H1 (cell line): ENCODE measurements around the gene CEP68. TPM values are rescaled to one million over a fixed set of nuclear protein-coding genes. Genes with fewer than 3 reads are reported as not detected.

Source experiments
- BRCA1 ChIP-seq: IDR thresholded peaks from 2 replicates; pipeline ENCODE4 v1.6.1; 2012; ENCODE audit warnings: low read depth, low read length, improper control_type of control experiment
- CHD1 ChIP-seq: IDR thresholded peaks from 2 replicates; pipeline ENCODE4 v1.6.1; 2012; ENCODE audit warnings: low read depth, low read length, improper control_type of control experiment
- CHD2 ChIP-seq: IDR thresholded peaks from 2 replicates; pipeline ENCODE4 v1.6.1; 2012; ENCODE audit warnings: low read length, improper control_type of control experiment
- NRF1 ChIP-seq: IDR thresholded peaks from 2 replicates; pipeline ENCODE4 v1.6.1; 2011; ENCODE audit warnings: mild to moderate bottlenecking, low read depth, low read length, improper control_type of control experiment
- POLR2A ChIP-seq, 2 experiments: IDR thresholded peaks; 1 replicate in 1 of 2; 2 replicates in 1 of 2; pipeline ENCODE4 v1.6.1; 2011; ENCODE audit warnings: low read depth in 2 of 2, low read length in 2 of 2, mild to moderate bottlenecking in 2 of 2; ENCODE audit errors: control extremely low read depth in 1 of 2
- RBBP5 ChIP-seq: IDR thresholded peaks from 2 replicates; pipeline ENCODE4 v1.7.1; 2012; ENCODE audit warnings: low read depth, mild to moderate bottlenecking, inconsistent platforms, low read length, moderate library complexity, borderline replicate concordance
- SP2 ChIP-seq: IDR thresholded peaks from 2 replicates; pipeline ENCODE4 v1.6.1; 2012; ENCODE audit warnings: mild to moderate bottlenecking, low read length, inconsistent platforms
- SUZ12 ChIP-seq: fragments of 200-600 bp; sonication (generic); IDR thresholded peaks from 2 replicates; pipeline ENCODE4 v1.6.1; 2012; ENCODE audit warnings: mild to moderate bottlenecking, inconsistent platforms, low read length, moderate library complexity, mixed read lengths
- ZNF274 ChIP-seq: IDR thresholded peaks from 2 replicates; pipeline ENCODE4 v1.7.0; 2012; ENCODE audit warnings: low read length, borderline replicate concordance; ENCODE audit errors: extremely low read depth
- polyA plus RNA-seq, 7 experiments: library from polyadenylated mRNA; depleted of rRNA in 3 of 7; stranded (reverse) in 5 of 7; unstranded in 2 of 7; fragments of >200 nt in 5 of 7; fragments of 200-250 nt in 2 of 7; gene quantifications; 1 replicate in 5 of 7; 2 replicates in 1 of 7; 4 replicates in 1 of 7; pipeline versions ENCODE4 v1.2.1 to v1.2.3, GENCODE V29; 2011 to 2013; ENCODE audit warnings: missing spikeins in 2 of 7, mixed read lengths in 2 of 7
- total RNA-seq: library from RNA; stranded (reverse); fragmentation: NEBNext Ultra II Directional; extraction: Animal tissue kit (Norgen Biotek cat#: 25700); gene quantifications from 2 replicates; pipeline ENCODE4 v1.2.1, GENCODE V29; 2021
- TF ChIP-seq, protein P1 (sequence below): fragments of 300-600 bp; sonication (generic); IDR thresholded peaks from 2 replicates; pipeline ENCODE4 v1.7.1; 2012; ENCODE audit warnings: low read length, moderate library complexity, mild to moderate bottlenecking, inconsistent platforms; ENCODE audit not compliant: insufficient replicate concordance

The CEP68 gene
- total and polyA plus RNA-seq, 2 of the 8 experiments (the other 6 are each of a cell fraction or from before 2014, with no cell fraction given) = 23.2 to 24.7 TPM

DNA sequence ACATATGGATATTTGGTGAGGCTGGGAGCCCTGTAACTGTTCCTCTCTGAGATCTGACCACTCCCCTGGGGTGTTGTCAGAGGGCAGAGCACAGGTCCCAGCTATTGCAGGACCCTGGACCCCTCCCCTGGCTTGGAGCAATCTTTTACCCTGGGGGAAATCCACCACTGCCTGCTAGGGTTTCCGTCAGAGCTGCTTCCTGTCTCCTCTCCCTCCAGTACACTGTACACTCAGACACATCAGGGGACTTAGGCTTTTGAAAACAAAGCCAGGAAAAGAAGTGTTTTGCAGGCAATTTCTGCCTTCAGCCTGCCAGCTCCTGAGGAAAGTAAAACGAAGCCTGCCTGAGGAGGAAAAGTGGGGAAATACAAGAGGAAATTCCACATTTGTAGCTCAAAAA, 13.2 kb upstream of the CEP68 start (continued):
- TF ChIP-seq, protein P1, sequence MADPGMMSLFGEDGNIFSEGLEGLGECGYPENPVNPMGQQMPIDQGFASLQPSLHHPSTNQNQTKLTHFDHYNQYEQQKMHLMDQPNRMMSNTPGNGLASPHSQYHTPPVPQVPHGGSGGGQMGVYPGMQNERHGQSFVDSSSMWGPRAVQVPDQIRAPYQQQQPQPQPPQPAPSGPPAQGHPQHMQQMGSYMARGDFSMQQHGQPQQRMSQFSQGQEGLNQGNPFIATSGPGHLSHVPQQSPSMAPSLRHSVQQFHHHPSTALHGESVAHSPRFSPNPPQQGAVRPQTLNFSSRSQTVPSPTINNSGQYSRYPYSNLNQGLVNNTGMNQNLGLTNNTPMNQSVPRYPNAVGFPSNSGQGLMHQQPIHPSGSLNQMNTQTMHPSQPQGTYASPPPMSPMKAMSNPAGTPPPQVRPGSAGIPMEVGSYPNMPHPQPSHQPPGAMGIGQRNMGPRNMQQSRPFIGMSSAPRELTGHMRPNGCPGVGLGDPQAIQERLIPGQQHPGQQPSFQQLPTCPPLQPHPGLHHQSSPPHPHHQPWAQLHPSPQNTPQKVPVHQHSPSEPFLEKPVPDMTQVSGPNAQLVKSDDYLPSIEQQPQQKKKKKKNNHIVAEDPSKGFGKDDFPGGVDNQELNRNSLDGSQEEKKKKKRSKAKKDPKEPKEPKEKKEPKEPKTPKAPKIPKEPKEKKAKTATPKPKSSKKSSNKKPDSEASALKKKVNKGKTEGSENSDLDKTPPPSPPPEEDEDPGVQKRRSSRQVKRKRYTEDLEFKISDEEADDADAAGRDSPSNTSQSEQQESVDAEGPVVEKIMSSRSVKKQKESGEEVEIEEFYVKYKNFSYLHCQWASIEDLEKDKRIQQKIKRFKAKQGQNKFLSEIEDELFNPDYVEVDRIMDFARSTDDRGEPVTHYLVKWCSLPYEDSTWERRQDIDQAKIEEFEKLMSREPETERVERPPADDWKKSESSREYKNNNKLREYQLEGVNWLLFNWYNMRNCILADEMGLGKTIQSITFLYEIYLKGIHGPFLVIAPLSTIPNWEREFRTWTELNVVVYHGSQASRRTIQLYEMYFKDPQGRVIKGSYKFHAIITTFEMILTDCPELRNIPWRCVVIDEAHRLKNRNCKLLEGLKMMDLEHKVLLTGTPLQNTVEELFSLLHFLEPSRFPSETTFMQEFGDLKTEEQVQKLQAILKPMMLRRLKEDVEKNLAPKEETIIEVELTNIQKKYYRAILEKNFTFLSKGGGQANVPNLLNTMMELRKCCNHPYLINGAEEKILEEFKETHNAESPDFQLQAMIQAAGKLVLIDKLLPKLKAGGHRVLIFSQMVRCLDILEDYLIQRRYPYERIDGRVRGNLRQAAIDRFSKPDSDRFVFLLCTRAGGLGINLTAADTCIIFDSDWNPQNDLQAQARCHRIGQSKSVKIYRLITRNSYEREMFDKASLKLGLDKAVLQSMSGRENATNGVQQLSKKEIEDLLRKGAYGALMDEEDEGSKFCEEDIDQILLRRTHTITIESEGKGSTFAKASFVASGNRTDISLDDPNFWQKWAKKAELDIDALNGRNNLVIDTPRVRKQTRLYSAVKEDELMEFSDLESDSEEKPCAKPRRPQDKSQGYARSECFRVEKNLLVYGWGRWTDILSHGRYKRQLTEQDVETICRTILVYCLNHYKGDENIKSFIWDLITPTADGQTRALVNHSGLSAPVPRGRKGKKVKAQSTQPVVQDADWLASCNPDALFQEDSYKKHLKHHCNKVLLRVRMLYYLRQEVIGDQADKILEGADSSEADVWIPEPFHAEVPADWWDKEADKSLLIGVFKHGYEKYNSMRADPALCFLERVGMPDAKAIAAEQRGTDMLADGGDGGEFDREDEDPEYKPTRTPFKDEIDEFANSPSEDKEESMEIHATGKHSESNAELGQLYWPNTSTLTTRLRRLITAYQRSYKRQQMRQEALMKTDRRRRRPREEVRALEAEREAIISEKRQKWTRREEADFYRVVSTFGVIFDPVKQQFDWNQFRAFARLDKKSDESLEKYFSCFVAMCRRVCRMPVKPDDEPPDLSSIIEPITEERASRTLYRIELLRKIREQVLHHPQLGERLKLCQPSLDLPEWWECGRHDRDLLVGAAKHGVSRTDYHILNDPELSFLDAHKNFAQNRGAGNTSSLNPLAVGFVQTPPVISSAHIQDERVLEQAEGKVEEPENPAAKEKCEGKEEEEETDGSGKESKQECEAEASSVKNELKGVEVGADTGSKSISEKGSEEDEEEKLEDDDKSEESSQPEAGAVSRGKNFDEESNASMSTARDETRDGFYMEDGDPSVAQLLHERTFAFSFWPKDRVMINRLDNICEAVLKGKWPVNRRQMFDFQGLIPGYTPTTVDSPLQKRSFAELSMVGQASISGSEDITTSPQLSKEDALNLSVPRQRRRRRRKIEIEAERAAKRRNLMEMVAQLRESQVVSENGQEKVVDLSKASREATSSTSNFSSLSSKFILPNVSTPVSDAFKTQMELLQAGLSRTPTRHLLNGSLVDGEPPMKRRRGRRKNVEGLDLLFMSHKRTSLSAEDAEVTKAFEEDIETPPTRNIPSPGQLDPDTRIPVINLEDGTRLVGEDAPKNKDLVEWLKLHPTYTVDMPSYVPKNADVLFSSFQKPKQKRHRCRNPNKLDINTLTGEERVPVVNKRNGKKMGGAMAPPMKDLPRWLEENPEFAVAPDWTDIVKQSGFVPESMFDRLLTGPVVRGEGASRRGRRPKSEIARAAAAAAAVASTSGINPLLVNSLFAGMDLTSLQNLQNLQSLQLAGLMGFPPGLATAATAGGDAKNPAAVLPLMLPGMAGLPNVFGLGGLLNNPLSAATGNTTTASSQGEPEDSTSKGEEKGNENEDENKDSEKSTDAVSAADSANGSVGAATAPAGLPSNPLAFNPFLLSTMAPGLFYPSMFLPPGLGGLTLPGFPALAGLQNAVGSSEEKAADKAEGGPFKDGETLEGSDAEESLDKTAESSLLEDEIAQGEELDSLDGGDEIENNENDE = no peak
- no peak for TF ChIP-seq RBBP5
- no peak for TF ChIP-seq CHD2
- no peak for TF ChIP-seq CHD1
- TF ChIP-seq SP2 = no peak
- TF ChIP-seq BRCA1 = no peak
- no peak for TF ChIP-seq SUZ12
- TF ChIP-seq ZNF274 = no peak
- TF ChIP-seq POLR2A (IDR thresholded peaks at IDR 0.05; ENCODE audit: control extremely low read depth in 1 of 2, low read depth in 2 of 2, low read length in 2 of 2) = no peak
- TF ChIP-seq NRF1 = no peak
